ENCODE results near the gene PLCH1.
"Not testable (repeated sequence)": the region's sequence is repeated elsewhere in the genome, so short reads cannot be mapped to it uniquely, and the experiment has no call there.

Gene PLCH1

GRCh38 chr3:155646128-155646527, 98.7 kb downstream of the PLCH1 start:
- no peak for DNase-seq (ENCODE audit: low spot score)

GRCh38 chr3:155643581-155644165, 101.2 kb downstream of the PLCH1 start:
- no peak for DNase-seq (ENCODE audit: low spot score)

DNA sequence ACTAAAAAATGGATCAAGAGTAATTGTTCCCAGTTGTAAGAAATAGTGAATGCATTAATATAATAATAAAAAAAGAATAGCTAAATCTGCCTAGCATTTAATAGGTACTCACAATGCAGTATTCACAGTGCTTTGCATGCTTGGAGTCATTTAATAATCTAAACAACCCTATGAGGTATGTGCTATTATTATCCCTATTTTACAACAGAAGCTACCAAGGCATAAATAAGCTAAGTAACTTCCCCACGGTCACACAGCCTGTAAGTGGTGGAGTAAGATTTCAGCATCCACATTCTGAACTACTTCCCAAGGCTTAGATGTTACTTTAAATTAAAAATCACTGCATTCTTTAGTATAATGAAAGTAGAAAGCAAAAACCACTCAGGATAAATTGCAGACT, 102.9 kb downstream of the PLCH1 start:
- no peak for DNase-seq (ENCODE audit: low spot score)

GRCh38 chr3:155640098-155640497, 104.8 kb downstream of the PLCH1 start:
- no peak for DNase-seq (ENCODE audit: low spot score)

GRCh38 chr3:155639462-155640055, 105.3 kb downstream of the PLCH1 start:
- DNase-seq (ENCODE audit: low spot score) = no peak

DNA sequence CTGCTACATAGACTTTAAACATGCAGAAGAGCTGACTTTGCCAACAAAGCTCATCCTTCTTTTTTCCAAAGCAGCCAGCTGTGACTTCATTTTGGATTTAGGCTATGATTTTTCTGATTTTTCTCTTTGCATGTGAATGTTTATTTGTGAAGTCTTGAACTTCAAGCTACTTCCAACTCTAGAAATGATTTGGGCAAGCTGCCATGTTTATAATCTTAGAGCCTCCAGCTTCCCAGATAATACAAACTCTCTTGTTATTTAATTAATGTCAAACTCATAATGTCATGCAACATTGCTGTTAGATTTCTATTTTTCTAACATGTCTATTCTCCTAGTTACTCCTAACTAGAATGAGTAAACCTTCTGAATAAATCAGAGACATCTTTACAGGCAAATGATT, 106.4 kb downstream of the PLCH1 start:
- DNase-seq (ENCODE audit: low spot score) = not testable (repeated sequence)

DNA sequence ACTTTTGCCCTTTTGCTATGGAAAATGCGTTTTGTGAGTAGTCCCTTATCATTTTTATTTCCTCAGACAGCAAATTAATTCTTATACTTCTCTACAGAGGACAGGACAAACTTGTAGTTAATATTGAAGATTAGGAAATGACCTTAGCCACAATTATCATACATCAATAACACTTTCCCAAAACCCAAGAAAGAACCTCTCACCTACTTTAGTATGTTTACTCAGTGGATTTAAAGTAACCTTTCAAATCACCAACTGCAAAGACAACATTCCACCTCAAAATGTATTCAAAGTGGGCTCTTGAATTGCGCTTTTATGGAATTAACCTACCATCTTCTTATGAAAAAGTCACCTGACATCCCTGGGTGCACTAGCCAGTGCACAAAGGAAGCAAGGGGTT, 107.3 kb downstream of the PLCH1 start:
- DNase-seq (ENCODE audit: low spot score) = no peak

GRCh38 chr3:155635056-155635455, 109.8 kb downstream of the PLCH1 start:
- DNase-seq (ENCODE audit: low spot score) = no peak

GRCh38 chr3:155634121-155634719, 110.7 kb downstream of the PLCH1 start:
- no peak for DNase-seq (ENCODE audit: low spot score)

GRCh38 chr3:155631323-155632019, 113.4 kb downstream of the PLCH1 start:
- DNase-seq (ENCODE audit: low spot score) = no peak

GRCh38 chr3:155629556-155629955, 115.3 kb downstream of the PLCH1 start:
- DNase-seq (ENCODE audit: low spot score) = no peak

- DNase-seq (ENCODE audit: low spot score) = no peak
Observed at GRCh38 chr3:155629056-155629455, 115.8 kb downstream of the PLCH1 start.

DNA sequence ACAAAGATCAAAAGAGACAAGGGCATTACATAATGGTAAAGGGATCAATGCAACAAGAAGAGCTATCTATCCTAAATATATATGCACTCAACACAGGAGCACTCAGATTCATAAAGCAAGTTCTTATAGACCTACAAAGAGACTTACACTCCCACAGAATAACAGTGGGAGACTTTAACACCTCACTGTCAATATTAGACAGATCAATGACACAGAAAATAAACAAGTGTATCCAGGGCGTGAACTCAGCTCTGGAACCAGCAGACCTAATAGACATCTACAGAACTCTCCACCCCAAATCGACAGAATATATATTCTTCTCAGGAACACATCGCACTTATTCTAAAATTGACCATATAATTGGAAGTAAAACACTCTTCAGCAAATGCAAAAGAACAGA, 122.2 kb downstream of the PLCH1 start:
- DNase-seq (ENCODE audit: low spot score) = not testable (repeated sequence)

GRCh38 chr3:155620552-155620951, 124.3 kb downstream of the PLCH1 start:
- DNase-seq (ENCODE audit: low spot score) = not testable (repeated sequence)

- no peak for DNase-seq (ENCODE audit: low spot score)
Observed at GRCh38 chr3:155619118-155619915, 125.6 kb downstream of the PLCH1 start.

- DNase-seq (ENCODE audit: low spot score) = no peak
Observed at GRCh38 chr3:155618543-155618942, 126.3 kb downstream of the PLCH1 start.

DNA sequence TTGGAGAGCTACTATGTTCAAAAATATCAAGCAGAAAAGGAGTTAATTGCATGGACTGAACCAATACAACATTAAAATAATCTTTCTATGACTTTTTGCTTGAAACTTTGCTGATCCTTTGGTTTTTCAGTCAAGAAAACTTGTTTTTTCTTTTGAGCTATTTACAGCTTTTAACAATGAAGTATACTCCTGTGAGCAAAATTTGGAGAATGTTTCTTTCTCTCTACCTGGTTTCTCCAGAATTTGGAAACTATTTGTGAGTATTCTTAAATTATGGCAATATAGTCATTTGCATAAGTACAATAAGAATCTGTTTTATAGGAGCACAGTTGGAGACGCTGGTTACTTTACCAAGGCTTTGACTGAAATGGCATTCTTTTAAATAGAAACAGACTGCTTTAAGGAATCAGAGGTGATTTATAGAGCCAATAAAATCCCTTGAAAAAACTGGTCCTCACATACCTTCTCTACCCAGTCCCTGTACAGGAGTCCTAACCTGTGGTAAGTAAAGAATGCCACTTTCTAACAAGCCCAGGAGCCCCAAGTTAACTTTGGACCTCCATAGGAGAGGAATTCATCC, 127.4 kb downstream of the PLCH1 start:
- DNase-seq (ENCODE audit: low spot score) = no peak

DNA sequence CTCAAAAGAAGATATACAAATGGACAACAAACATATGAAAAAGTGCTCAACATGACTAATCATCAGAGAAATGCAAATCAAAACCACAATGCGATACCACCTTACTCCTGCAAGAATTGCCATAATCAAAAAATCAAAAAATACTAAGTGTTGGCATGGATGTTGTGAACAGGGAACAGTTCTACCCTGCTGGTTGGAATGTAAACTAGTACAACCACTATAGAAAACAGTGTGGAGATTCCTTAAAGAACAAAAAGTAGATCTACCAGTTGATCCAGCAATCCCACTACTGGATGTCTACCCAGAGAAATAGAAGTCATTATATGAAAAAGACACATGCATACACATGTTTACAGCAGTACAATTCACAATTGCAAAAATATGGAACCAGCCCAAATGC, 129.7 kb downstream of the PLCH1 start:
- DNase-seq (ENCODE audit: low spot score) = not testable (repeated sequence)

- not testable (repeated sequence) for DNase-seq (ENCODE audit: low spot score)
Observed at GRCh38 chr3:155614410-155614809, 130.5 kb downstream of the PLCH1 start.

- no peak for DNase-seq (ENCODE audit: low spot score)
Observed at GRCh38 chr3:155611456-155611855, 133.4 kb downstream of the PLCH1 start.

GRCh38 chr3:155609586-155609985, 135.3 kb downstream of the PLCH1 start:
- no peak for DNase-seq (ENCODE audit: low spot score)

Data from CD4-positive, alpha-beta T cell treated with Interleukin-6 at 100 ng/mL for 8 hours (primary cell).